ENCODE results near the gene RARB. TPM values are rescaled to one million over a fixed set of nuclear protein-coding genes. Genes with fewer than 3 reads are reported as not detected.

RARB gene
- total and polyA plus RNA-seq, 10 donors = 1.5 to 13.0 (median 7.5) TPM

DNA sequence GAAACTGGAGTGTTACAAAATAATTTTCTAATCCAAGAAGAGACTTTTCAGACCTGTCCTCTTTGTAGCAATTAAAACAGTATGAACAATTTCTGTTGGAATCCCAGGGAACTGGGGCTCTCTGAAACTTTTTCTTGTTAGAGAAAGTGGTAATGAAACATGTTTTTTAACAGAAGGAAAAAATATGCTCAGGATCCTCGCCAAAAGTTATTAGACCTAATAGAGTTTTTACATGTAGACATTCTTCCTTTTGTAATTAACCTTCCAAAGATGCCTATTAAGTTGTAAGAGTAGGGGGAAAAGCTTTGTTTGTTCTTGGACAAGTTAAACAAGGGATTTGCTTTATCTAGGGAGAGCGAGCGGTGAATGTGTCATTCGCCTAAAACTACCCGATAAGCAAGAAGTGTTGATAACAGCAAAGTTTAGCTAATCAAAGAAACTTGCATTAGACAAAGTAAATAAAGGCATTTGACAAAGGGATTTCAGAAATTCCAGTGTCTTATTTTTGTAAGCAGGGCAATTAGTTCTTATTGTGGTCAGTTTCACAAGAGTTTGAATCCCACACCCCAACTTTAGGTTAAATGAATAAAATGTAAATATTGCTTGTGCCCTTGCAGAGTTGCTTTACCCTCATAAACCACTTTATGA is 2.3 kb downstream of the RARB start:
- Histone ChIP-seq H3K27ac (peak overlapping the region; percentile 27 to 83 (median 74)), H3K36me3 (no peaks in the 10 kb centered on the region), H3K4me3 (peak overlapping the region in 7 of 8 donors; percentile 12 to 67 (median 45)), H3K9me3 (no peaks in the 10 kb centered on the region), H3K4me1 (peaks cover 0 to 25% (median 6%) of the 10 kb centered on the region in 6 donors), H3K27me3 (replicated peaks in 1 of 7) (peaks cover 0 to 58% (median 3%) of the 10 kb centered on the region in 7 donors)
- TF ChIP-seq, protein P1, sequence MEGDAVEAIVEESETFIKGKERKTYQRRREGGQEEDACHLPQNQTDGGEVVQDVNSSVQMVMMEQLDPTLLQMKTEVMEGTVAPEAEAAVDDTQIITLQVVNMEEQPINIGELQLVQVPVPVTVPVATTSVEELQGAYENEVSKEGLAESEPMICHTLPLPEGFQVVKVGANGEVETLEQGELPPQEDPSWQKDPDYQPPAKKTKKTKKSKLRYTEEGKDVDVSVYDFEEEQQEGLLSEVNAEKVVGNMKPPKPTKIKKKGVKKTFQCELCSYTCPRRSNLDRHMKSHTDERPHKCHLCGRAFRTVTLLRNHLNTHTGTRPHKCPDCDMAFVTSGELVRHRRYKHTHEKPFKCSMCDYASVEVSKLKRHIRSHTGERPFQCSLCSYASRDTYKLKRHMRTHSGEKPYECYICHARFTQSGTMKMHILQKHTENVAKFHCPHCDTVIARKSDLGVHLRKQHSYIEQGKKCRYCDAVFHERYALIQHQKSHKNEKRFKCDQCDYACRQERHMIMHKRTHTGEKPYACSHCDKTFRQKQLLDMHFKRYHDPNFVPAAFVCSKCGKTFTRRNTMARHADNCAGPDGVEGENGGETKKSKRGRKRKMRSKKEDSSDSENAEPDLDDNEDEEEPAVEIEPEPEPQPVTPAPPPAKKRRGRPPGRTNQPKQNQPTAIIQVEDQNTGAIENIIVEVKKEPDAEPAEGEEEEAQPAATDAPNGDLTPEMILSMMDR (IDR thresholded peaks at IDR 0.05 in 8 of 11, conservative IDR thresholded peaks at IDR 0.05 in 3 of 11) = no peak
- no peak for TF ChIP-seq POLR2AphosphoS5 (IDR thresholded peaks at IDR 0.05)
- no peak for TF ChIP-seq POLR2A (IDR thresholded peaks at IDR 0.05)
- DNase-seq = no peak
- WGBS, 5 donors = 73 to 78% (median 75%) methylated on average over 5 of the region's 5 CpGs
- intact Hi-C loops (cut with DNase I; ENCODE audit: low total_unique reads) = no loop called here

DNA sequence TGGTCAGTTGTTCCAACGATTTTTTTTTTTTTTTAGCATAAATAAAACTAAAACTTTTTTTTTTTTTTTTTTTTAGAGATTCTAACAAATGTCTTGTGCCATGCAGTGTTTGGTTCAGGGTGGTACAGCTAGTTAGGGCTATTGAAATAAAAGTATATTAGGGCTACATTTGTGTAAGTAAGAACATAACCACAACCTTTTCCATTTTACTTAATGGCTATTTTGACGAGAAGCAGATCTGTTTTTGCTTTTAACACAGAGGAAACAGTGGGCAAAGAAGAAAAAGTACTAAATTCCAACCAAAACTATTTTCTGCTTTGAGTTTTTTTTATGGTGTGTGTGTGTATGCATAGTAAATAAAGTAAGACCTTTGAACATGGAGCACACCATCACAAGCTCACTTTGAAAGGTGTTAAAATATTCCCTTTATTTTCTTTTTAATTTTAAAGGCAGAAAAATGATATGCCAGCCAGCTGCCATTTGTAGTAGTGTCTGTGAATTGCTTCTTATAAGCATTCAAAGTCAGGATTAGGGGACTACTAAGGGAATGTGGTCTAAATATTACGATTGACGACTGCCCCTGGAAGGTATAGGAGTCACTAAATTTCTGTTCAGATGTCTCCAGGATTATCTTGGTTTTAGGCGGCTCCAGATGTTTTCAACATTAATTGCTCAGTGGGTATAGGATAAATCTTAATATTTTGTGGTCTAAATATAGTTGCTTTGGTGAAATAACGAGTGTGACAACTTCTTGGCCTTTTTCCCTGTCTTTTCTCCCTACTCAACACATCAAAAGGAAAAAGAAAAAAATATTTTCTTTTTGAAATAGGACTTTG is 3.1 kb downstream of the RARB start:
- TF ChIP-seq POLR2AphosphoS5 (IDR thresholded peaks at IDR 0.05) (no peak), POLR2A (IDR thresholded peaks at IDR 0.05) (no peak)
- TF ChIP-seq, protein P1 (IDR thresholded peaks at IDR 0.05 in 8 of 11, conservative IDR thresholded peaks at IDR 0.05 in 3 of 11) = no peak
- no peak for DNase-seq
- peaks cover 0 to 58% (median 3%) of the 10 kb centered on the region in 7 donors for H3K27me3 ChIP-seq (replicated peaks in 1 of 7)
- peak overlapping the region in 5 of 8 donors; percentile 6 to 67 (median 21) for H3K4me3 ChIP-seq
- intact Hi-C loops (cut with DNase I; ENCODE audit: low total_unique reads) = no loop called here
- H3K36me3 ChIP-seq = no peaks in the 10 kb centered on the region
- H3K4me1 ChIP-seq = peaks cover 0 to 25% (median 6%) of the 10 kb centered on the region in 6 donors
- peak overlapping the region in 7 of 8 donors; percentile 33 to 83 (median 75) for H3K27ac ChIP-seq
- no peaks in the 10 kb centered on the region for H3K9me3 ChIP-seq
- 47 to 63% (median 52%) methylated on average over 6 of the region's 6 CpGs for WGBS, 5 donors

DNA sequence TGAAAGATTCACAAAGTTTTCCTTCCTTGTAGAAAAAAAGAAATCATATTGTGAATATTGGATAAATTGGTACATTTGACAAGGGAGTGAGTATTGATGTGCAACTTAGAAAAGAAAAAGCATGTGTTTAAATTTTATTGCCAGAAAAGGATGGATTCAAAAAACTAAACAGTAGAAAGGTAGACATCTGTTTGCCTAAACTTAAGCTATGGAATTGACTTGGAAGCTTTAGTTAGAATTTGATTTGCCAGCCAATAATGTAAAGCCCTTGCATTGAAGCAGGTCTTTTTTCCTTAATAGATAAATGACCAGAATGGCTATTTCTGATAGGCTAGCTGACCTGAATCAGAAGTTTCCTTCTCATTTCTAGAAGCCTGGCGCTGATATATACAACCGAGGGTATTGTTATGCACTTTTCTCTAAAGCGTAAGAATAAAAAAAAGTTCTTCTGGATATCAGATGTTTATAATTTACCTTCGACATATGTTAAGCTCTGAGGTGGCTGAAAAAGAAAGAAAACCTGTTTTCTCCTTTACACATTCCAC is 4.2 kb downstream of the RARB start:
- H3K4me1 ChIP-seq = peaks cover 0 to 22% (median 6%) of the 10 kb centered on the region in 6 donors
- WGBS, 5 donors = 82 to 92% (median 85%) methylated on average over 4 of the region's 4 CpGs
- peak overlapping the region in 1 of 8 donors; percentile 55 for H3K4me3 ChIP-seq
- TF ChIP-seq POLR2AphosphoS5 (IDR thresholded peaks at IDR 0.05) = no peak
- TF ChIP-seq POLR2A (IDR thresholded peaks at IDR 0.05) = no peak
- TF ChIP-seq, protein P1 (IDR thresholded peaks at IDR 0.05 in 8 of 11, conservative IDR thresholded peaks at IDR 0.05 in 3 of 11) = no peak
- peak overlapping the region in 6 of 8 donors; percentile 10 to 83 (median 57) for H3K27ac ChIP-seq
- DNase-seq = no peak
- peaks cover 0 to 48% (median 3%) of the 10 kb centered on the region in 7 donors for H3K27me3 ChIP-seq (replicated peaks in 1 of 7)
- no peaks in the 10 kb centered on the region for H3K9me3 ChIP-seq
- H3K36me3 ChIP-seq = no peaks in the 10 kb centered on the region
- intact Hi-C loops (cut with DNase I; ENCODE audit: low total_unique reads) = no loop called here
